Gastrocnemius medialis (tissue), 4 donors: Measurements from ENCODE around the gene SYT6. TPM values are rescaled to one million over a fixed set of nuclear protein-coding genes. Genes with fewer than 3 reads are reported as not detected.

Experiments
- ATAC-seq, 2 donors: fragments of 150-250 bp; one replicate each; pipeline ENCODE4 v1.9.1; 2016
- DNase-seq, 2 donors: peaks; one replicate each; pipeline ENCODE4 v3.0.0-alpha.2; 2019
- H3K27ac ChIP-seq, 4 donors: fragments of 200-600 bp; sonication (generic); 1 replicate in 1 of 4; 2 replicates in 3 of 4; pipeline ENCODE4 v1.5.1; 2016 to 2018; ENCODE audit warnings: mild to moderate bottlenecking in 2 of 4, moderate library complexity in 1 of 4
- H3K27me3 ChIP-seq, 3 donors: fragments of 200-600 bp; sonication (generic) in 2 of 3; 1 replicate in 1 of 3; 2 replicates in 2 of 3; pipeline versions ENCODE4 v1.5.1 to v1.6.0; 2016 to 2019; ENCODE audit warnings: mild to moderate bottlenecking in 1 of 3, moderate library complexity in 1 of 3
- H3K36me3 ChIP-seq, 2 donors: fragments of 200-600 bp; sonication (generic) in 1 of 2; one replicate each; pipeline ENCODE4 v1.5.1; 2017 to 2018
- H3K4me1 ChIP-seq, 2 donors: fragments of 200-600 bp; sonication (generic) in 1 of 2; one replicate each; pipeline ENCODE4 v1.5.1; 2016 to 2017; ENCODE audit warnings: mild to moderate bottlenecking in 2 of 2
- H3K4me3 ChIP-seq, 4 donors: fragments of 200-600 bp; sonication (generic) in 3 of 4; 1 replicate in 1 of 4; 2 replicates in 3 of 4; pipeline ENCODE4 v1.5.1; 2016 to 2019; ENCODE audit warnings: mild to moderate bottlenecking in 2 of 4
- H3K9me3 ChIP-seq, 3 donors: fragments of 200-600 bp; sonication (generic) in 2 of 3; 1 replicate in 1 of 3; 2 replicates in 2 of 3; pipeline ENCODE4 v1.5.1; 2016 to 2019
- CTCF ChIP-seq, 5 experiments: fragments of 450-650 bp in 3 of 5; fragments of 200-600 bp in 2 of 5; sonication (generic) in 2 of 5; IDR thresholded peaks in 4 of 5; conservative IDR thresholded peaks in 1 of 5; 1 replicate in 4 of 5; 2 replicates in 1 of 5; pipeline ENCODE4 v1.5.1; 2016 to 2019; ENCODE audit warnings: antibody characterized with exemption in 5 of 5, mild to moderate bottlenecking in 3 of 5, moderate library complexity in 3 of 5
- POLR2A ChIP-seq, 2 donors: fragments of 450-650 bp; IDR thresholded peaks; one replicate each; pipeline ENCODE4 v1.6.1; 2017; ENCODE audit warnings: antibody characterized with exemption in 2 of 2, mild to moderate bottlenecking in 2 of 2, moderate library complexity in 2 of 2
- in situ Hi-C, 4 donors: fragments of 200-750 bp; cut with MboI; loops; one replicate each; pipeline versions ENCODE4 v1.15.0 to v1.8.0; 2017; ENCODE audit warnings: low sequenced_read_pairs in 4 of 4
- intact Hi-C: fragments of 100-400 bp; cut with DNase I; formaldehyde crosslinking; loops from one replicate; pipeline ENCODE4 v1.15.1; 2023; ENCODE audit warnings: low total_unique reads
- total RNA-seq, 4 donors: library from RNA; depleted of rRNA; stranded (reverse); fragments of >200 nt; gene quantifications; one replicate each; pipeline versions ENCODE4 v1.1.0 to v1.2.3, GENCODE V29; 2016

The SYT6 gene, protein sequence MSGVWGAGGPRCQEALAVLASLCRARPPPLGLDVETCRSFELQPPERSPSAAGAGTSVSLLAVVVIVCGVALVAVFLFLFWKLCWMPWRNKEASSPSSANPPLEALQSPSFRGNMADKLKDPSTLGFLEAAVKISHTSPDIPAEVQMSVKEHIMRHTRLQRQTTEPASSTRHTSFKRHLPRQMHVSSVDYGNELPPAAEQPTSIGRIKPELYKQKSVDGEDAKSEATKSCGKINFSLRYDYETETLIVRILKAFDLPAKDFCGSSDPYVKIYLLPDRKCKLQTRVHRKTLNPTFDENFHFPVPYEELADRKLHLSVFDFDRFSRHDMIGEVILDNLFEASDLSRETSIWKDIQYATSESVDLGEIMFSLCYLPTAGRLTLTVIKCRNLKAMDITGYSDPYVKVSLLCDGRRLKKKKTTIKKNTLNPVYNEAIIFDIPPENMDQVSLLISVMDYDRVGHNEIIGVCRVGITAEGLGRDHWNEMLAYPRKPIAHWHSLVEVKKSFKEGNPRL
- under 1 TPM in 1 of 4 donors, not detected in 3; 0.20 TPM for total RNA-seq

GRCh38 chr1:114153261-114154145, at the start of gene SYT6:
TSS of gene SYT6 (minus strand) at chr1:114153869. CDS start at chr1:114153772, 97 bp downstream.
- no peak for TF ChIP-seq CTCF (IDR thresholded peaks at IDR 0.05 in 4 of 5, conservative IDR thresholded peaks at IDR 0.05 in 1 of 5)
- no peak for TF ChIP-seq POLR2A (IDR thresholded peaks at IDR 0.05)
- DNase-seq (no peak), ATAC-seq (no peak)
- in situ Hi-C loops = no loop called here
- Histone ChIP-seq H3K27ac (no peak within 1 kb of the TSS), H3K9me3 (no peaks in the 10 kb centered on the region), H3K4me3 (peak within 1 kb of the TSS; percentile 38 to 59 (median 52)), H3K36me3 (no peaks in the 10 kb centered on the region), H3K27me3 (peaks cover 52 to 58% (median 55%) of the 10 kb centered on the region in 3 donors), H3K4me1 (peaks cover 13 to 24% of the 10 kb centered on the region in 2 donors)
- intact Hi-C loops = loop anchor here (2.0 kb wide), 1 partner anchor 177 kb away; no protein-coding TSS in a partner anchor

DNA sequence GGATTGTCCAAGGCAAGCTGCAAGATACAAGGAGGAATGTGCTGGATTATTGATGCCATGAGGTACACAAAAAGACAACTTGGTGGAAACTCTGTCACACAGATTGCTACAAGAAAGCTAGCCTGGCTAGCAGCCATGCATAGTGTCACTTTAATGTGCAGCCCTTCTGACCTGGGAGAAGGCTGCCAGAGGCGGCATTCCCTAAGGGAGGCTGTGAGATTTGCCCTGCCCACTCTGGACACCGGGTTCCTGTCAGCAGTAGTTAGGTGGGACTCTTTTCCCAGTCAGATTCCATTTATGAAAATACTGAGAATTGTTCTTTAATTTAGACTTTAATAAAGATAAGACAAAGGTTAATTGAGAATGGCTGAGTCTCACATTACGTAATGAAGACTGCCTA, 47.8 kb upstream of the SYT6 start:
- Histone ChIP-seq H3K36me3 (no peaks in the 10 kb centered on the region), H3K27ac (no peak overlapping the region), H3K27me3 (peaks cover 0 to 3% (median 0%) of the 10 kb centered on the region in 3 donors), H3K9me3 (no peaks in the 10 kb centered on the region), H3K4me3 (no peak overlapping the region), H3K4me1 (no peaks in the 10 kb centered on the region)
- in situ Hi-C loops (no loop called here), intact Hi-C loops (no loop called here)
- ATAC-seq (no peak), DNase-seq (no peak)
- no peak for TF ChIP-seq CTCF (IDR thresholded peaks at IDR 0.05 in 4 of 5, conservative IDR thresholded peaks at IDR 0.05 in 1 of 5)
- TF ChIP-seq POLR2A (IDR thresholded peaks at IDR 0.05) = no peak

- TF ChIP-seq CTCF (IDR thresholded peaks at IDR 0.05 in 4 of 5, conservative IDR thresholded peaks at IDR 0.05 in 1 of 5) (no peak), POLR2A (IDR thresholded peaks at IDR 0.05) (no peak)
- Histone ChIP-seq H3K4me3 (no peak overlapping the region), H3K27ac (no peak overlapping the region), H3K9me3 (no peaks in the 10 kb centered on the region), H3K27me3 (no peaks in the 10 kb centered on the region), H3K36me3 (no peaks in the 10 kb centered on the region), H3K4me1 (no peaks in the 10 kb centered on the region)
- DNase-seq (no peak), ATAC-seq (no peak)
- in situ Hi-C loops (no loop called here), intact Hi-C loops (no loop called here)
Measured at GRCh38 chr1:114199017-114199594, 45.4 kb upstream of the SYT6 start.

DNA sequence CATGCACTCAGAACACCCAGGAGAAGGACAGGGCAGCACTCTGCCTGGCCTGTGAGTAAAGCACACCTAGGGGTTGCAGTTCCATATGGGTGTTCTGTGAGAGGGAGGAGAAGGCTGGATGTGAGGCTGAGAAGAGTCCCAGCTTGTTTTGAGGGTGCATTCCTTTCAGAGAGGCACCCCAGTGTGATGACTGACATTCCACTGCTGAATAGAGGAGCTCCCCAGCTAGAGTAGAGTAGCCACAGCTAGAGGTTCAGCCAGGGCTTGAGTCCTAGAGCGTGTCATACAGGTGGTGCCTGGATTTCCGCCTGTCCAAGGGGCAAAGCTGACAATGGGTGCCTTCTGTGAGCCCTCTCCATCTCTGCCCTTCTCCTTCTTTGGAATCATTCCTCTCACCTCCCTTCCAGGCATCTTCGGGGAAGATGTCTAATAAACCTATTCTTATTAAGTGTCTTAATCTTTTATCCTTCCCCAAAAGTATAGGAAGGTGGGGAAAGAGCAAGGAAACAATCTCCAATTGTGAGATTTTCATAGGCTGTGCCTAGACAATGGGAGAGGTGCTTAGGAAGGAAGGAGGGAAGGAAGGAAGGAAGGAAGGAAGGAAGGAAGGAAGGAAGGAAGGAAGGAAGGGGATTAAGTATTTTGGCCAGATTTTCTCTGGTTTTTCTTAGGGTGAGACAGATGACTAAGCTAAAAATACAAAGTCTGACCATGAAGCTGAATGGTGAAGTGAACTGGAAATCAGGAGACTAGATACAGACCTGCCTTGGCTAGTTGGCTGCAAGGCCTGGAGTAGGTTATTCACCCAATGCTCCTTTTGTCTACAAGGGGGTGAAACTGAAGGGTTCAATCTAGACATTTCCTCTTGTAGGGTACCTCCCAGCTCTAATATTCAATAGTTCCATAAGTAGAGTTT, 43.6 kb upstream of the SYT6 start:
- no peak for DNase-seq
- TF ChIP-seq POLR2A (IDR thresholded peaks at IDR 0.05) (no peak), CTCF (IDR thresholded peaks at IDR 0.05 in 4 of 5, conservative IDR thresholded peaks at IDR 0.05 in 1 of 5) (no peak)
- H3K27me3 ChIP-seq = no peaks in the 10 kb centered on the region
- no peak overlapping the region for H3K4me3 ChIP-seq
- H3K36me3 ChIP-seq = no peaks in the 10 kb centered on the region
- intact Hi-C loops (no loop called here), in situ Hi-C loops (no loop called here)
- no peaks in the 10 kb centered on the region for H3K9me3 ChIP-seq
- ATAC-seq = no peak
- H3K27ac ChIP-seq = no peak overlapping the region
- H3K4me1 ChIP-seq = no peaks in the 10 kb centered on the region
